Brain microvascular endothelial cell (primary cell): ENCODE measurements around the gene TRIM60.
"Not testable (repeated sequence)": the region's sequence is repeated elsewhere in the genome, so short reads cannot be mapped to it uniquely, and the experiment has no call there.

Experiments
- DNase-seq: peaks from one replicate; pipeline ENCODE4 v3.0.0-alpha.2; 2020
- H3K27ac ChIP-seq: fragments of 250-450 bp; sonication (Bioruptor Pico); 2 replicates; pipeline ENCODE4 v1.5.1; 2020; ENCODE audit warnings: mild to moderate bottlenecking, moderate library complexity
- H3K27me3 ChIP-seq: fragments of 250-450 bp; sonication (Bioruptor Pico); replicated peaks from 2 replicates; pipeline ENCODE4 v1.5.1; 2020; ENCODE audit warnings: mild to moderate bottlenecking
- H3K36me3 ChIP-seq: fragments of 250-450 bp; sonication (Bioruptor Pico); replicated peaks from 2 replicates; pipeline ENCODE4 v1.5.1; 2020; ENCODE audit warnings: mild to moderate bottlenecking
- H3K4me3 ChIP-seq: 2 replicates; pipeline ENCODE4 v1.5.1; 2011; ENCODE audit warnings: low read depth, mild to moderate bottlenecking, control low read depth, low read length, moderate library complexity
- in situ Hi-C: cut with HindIII; loops from 2 replicates; pipeline ENCODE4 v1.10.0; 2017; ENCODE audit warnings: low sequenced_read_pairs, low pct_ligation_motif_present
- TF ChIP-seq, protein P1 (sequence below): IDR thresholded peaks from 2 replicates; pipeline ENCODE4 v1.5.1; 2011; ENCODE audit warnings: low read depth, mild to moderate bottlenecking, moderate library complexity, low read length, control low read depth, inconsistent platforms; ENCODE audit errors: missing control alignments

Gene TRIM60

DNA sequence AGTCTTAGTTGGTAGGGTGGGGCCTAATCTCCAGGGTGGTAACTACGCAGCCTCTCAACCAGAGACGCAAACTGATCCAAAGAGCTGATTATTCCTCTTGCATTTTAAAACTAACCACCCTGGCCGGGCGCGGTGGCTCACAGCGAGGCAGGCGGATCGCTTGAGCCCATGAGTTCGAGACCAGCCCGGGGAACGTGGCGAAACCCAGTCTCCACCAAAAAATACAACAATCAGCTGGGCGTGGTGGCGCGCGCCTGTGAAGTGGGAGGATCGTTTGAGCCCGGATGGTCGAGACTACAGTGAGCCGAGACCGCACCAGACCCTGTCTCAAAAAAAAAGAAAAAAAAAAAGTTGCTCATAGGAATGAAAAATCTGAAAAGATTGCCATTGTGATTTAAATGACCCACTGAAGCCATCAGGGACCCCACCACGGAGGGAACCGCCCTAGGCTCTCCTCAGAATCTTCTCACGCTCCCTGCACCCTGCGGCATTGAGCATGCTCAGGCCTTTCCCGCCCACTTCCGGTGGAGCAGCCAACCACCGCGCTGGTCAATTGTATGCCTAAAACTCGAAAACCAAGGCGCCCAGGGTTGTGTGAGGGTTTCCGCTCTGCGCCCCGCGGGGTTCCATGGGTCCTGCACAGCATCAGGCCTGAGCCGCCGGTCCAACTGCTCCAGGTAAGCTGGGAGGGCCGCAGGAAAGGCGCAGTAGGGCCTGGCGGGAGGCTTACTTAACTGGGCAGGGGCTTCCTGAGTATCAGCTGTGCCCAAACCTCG is at the start of gene TRIM60:
TSS of gene TRIM60 (plus strand) at position 564 of the 776 bp plus-strand sequence. CDS start 8,074 bp downstream, outside the sequence.
- no peak within 1 kb of the TSS for H3K4me3 ChIP-seq
- in situ Hi-C loops = no loop called here
- no peak within 1 kb of the TSS for H3K27ac ChIP-seq
- H3K36me3 ChIP-seq = no peaks in the 10 kb centered on the region
- H3K27me3 ChIP-seq = no peaks in the 10 kb centered on the region
- DNase-seq = no peak
- TF ChIP-seq, protein P1, sequence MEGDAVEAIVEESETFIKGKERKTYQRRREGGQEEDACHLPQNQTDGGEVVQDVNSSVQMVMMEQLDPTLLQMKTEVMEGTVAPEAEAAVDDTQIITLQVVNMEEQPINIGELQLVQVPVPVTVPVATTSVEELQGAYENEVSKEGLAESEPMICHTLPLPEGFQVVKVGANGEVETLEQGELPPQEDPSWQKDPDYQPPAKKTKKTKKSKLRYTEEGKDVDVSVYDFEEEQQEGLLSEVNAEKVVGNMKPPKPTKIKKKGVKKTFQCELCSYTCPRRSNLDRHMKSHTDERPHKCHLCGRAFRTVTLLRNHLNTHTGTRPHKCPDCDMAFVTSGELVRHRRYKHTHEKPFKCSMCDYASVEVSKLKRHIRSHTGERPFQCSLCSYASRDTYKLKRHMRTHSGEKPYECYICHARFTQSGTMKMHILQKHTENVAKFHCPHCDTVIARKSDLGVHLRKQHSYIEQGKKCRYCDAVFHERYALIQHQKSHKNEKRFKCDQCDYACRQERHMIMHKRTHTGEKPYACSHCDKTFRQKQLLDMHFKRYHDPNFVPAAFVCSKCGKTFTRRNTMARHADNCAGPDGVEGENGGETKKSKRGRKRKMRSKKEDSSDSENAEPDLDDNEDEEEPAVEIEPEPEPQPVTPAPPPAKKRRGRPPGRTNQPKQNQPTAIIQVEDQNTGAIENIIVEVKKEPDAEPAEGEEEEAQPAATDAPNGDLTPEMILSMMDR = no peak

DNA sequence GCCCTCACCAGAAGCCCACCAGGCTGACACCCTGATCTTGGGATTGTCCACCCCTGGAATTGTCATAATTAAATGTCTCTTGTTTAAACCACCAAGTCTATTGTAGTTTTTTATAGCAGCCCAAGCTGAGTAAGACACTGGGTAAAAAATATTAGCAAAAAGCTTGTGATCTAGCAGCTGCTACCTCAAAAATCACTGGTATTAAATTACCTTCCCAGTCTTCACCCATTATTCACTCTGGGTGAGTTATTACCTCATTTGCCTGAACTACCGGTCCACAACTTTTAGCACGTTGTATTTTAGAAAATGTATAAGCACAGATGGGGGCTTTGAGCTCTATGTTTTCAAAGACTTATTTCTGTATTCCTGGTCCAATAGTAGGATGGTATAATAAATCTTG is 42.3 kb upstream of the TRIM60 start:
- in situ Hi-C loops = no loop called here
- TF ChIP-seq, protein P1 = no peak
- DNase-seq = no peak
- Histone ChIP-seq H3K27ac (no peak overlapping the region), H3K36me3 (no peaks in the 10 kb centered on the region), H3K4me3 (no peak overlapping the region), H3K27me3 (no peaks in the 10 kb centered on the region)

DNA sequence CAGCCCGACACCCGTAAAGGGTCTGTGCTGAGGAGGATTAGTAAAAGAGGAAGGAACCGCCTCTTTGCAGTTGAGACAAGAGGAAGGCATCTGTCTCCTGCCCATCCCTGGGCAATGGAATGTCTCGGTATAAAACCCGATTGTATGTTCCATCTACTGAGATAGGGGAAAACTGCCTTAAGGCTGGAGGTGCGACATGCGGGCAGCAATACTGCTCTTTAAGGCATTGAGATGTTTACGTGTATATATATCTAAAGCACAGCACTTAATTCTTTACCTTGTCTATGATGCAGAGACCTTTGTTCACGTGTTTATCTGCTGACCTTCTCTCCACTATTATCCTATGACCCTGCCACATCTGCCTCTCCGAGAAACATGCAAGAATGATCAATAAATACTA is 41.0 kb upstream of the TRIM60 start:
- H3K27me3 ChIP-seq, in situ Hi-C loops, H3K36me3 ChIP-seq, H3K27ac ChIP-seq, H3K4me3 ChIP-seq, DNase-seq: not testable (repeated sequence)

DNA sequence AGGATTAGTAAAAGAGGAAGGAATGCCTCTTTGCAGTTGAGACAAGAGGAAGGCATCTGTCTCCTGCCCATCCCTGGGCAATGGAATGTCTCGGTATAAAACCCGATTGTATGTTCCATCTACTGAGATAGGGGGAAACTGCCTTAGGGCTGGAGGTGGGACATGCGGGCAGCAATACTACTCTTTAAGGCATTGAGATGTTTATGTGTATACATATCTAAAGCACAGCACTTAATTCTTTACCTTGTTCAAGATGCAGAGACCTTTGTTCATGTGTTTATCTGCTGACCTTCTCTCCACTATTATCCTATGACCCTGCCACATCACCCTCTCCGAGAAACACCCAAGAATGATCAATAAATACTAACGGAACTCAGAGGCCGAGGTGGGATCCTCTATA is 35.7 kb upstream of the TRIM60 start:
- H3K4me3 ChIP-seq, H3K27me3 ChIP-seq, H3K36me3 ChIP-seq, H3K27ac ChIP-seq, in situ Hi-C loops, DNase-seq: not testable (repeated sequence)

DNA sequence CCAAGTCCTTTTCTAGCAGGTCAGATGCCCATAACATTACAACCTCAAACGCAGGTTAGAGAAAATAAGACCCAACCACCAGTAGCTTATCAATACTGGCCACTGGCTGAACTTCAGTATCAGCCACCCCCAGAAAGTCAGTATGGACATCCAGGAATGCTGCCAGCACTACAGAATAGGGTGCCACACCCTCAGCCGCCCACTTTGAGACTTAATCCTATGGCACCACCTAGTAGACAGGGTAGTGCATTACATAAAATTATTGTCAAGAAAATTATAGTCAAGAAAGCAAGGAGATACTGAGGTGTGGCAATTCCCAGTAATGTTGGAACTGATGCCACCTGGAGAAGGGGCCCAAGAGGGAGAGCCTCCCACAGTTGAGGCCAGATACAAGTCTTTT is 34.5 kb upstream of the TRIM60 start:
- Histone ChIP-seq H3K36me3 (no peaks in the 10 kb centered on the region), H3K4me3 (no peak overlapping the region), H3K27ac (no peak overlapping the region), H3K27me3 (no peaks in the 10 kb centered on the region)
- DNase-seq = no peak
- in situ Hi-C loops = no loop called here
- TF ChIP-seq, protein P1 = peak; percentile 39

DNA sequence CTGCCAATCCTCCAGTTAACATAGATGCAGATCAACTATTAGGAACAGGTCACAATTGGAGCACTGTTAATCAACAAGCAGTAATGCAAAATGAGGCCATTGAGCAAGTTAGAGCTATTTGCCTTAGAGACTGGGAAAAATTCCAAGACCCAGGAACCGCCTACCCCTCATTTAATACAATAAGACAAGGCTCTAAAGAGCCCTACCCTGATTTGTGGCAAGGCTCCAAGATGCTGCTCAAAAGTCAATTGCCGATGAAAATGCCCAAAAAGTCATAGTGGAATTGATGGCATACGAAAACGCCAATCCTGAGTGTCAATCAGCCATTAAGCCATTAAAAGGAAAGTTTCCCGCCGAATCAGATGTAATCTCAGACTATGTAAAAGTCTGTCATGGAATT is 33.9 kb upstream of the TRIM60 start:
- H3K4me3 ChIP-seq = no peak overlapping the region
- TF ChIP-seq, protein P1 = no peak
- H3K27me3 ChIP-seq = no peaks in the 10 kb centered on the region
- DNase-seq = no peak
- no peaks in the 10 kb centered on the region for H3K36me3 ChIP-seq
- in situ Hi-C loops = no loop called here
- H3K27ac ChIP-seq = no peak overlapping the region

DNA sequence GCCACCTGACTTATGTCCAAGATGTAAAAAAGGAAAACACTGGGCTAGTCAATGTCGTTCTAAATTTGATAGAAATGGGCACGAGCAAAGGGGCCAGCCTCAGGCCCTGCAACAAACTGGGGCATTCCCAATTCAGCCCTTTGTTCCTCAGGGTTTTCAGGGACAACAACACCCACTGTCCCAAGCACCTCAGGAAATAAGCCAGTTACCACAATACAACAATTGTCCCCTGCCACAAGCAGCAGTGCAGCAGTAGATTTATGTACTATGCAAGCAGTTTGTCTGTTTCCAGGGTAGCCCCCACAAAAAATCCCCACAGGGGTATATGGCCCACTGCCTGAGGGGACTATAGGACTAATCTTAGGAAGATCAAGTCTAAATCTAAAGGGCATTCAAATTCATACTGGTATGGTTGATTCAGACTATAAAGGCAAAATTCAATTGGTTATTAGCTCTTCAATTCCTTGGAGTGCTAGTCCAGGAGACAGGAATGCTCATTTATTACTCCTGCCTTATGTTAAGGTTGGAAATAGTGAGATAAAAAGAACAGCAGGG is 33.2 kb upstream of the TRIM60 start:
- H3K27me3 ChIP-seq, H3K27ac ChIP-seq, H3K4me3 ChIP-seq, H3K36me3 ChIP-seq, in situ Hi-C loops, DNase-seq: not testable (repeated sequence)

DNA sequence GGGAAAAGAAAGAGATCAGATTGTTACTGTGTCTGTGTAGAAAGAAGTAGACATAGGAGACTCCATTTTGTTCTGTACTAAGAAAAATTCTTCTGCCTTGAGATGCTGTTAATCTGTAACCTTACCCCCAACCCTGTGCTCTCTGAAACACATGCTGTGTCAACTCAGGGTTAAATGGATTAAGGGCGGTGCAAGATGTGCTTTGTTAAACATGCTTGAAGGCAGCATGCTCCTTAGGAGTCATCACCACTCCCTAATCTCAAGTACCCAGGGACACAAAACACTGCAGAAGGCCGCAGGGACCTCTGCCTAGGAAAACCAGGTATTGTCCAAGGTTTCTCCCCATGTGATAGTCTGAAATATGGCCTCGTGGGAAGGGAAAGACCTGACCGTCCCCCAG is 29.8 kb upstream of the TRIM60 start:
- DNase-seq, H3K36me3 ChIP-seq, H3K4me3 ChIP-seq, H3K27ac ChIP-seq, H3K27me3 ChIP-seq, in situ Hi-C loops: not testable (repeated sequence)
